Sigmoid colon (tissue), 7 donors: ENCODE data around the gene HNRNPA3. TPM values are rescaled to one million over a fixed set of nuclear protein-coding genes. Genes with fewer than 3 reads are reported as not detected.

Experiments
- DNase-seq: peaks from one replicate; pipeline ENCODE4 v3.0.0-alpha.2; 2019
- H3K27ac ChIP-seq, 4 donors: fragments of 200-600 bp; sonication (generic); one replicate each; pipeline ENCODE4 v1.5.1; 2016 to 2019; ENCODE audit warnings: mild to moderate bottlenecking in 1 of 4
- H3K27me3 ChIP-seq, 3 donors: fragments of 200-600 bp; sonication (generic); one replicate each; pipeline ENCODE4 v1.5.1; 2019; ENCODE audit warnings: mild to moderate bottlenecking in 1 of 3
- H3K36me3 ChIP-seq, 4 donors: fragments of 200-600 bp; sonication (generic); one replicate each; pipeline ENCODE4 v1.5.1; 2016 to 2019
- H3K4me1 ChIP-seq, 4 donors: fragments of 200-600 bp; sonication (generic); one replicate each; pipeline ENCODE4 v1.5.1; 2017 to 2019
- H3K4me3 ChIP-seq, 4 donors: fragments of 200-600 bp; sonication (generic); one replicate each; pipeline ENCODE4 v1.5.1; 2017 to 2019; ENCODE audit warnings: mild to moderate bottlenecking in 2 of 4, moderate library complexity in 1 of 4
- H3K9me3 ChIP-seq, 4 donors: fragments of 200-600 bp in 3 of 4; sonication (generic) in 3 of 4; one replicate each; pipeline versions ENCODE4 v1.5.1 to v1.6.1; 2013 to 2019
- CTCF ChIP-seq, 4 experiments: fragments of 450-650 bp in 3 of 4; fragments of 200-600 bp in 1 of 4; IDR thresholded peaks; one replicate each; pipeline ENCODE4 v1.5.1; 2016 to 2019; ENCODE audit warnings: antibody characterized with exemption in 4 of 4, mild to moderate bottlenecking in 3 of 4, moderate library complexity in 2 of 4
- EP300 ChIP-seq, 4 donors: sonication (generic); formaldehyde crosslinking; IDR thresholded peaks; one replicate each; pipeline ENCODE4 v1.6.1; 2017; ENCODE audit warnings: antibody characterized with exemption in 4 of 4
- POLR2A ChIP-seq, 2 donors: fragments of 450-650 bp; IDR thresholded peaks; one replicate each; pipeline ENCODE4 v1.6.1; 2016; ENCODE audit warnings: antibody characterized with exemption in 2 of 2, mild to moderate bottlenecking in 2 of 2, moderate library complexity in 2 of 2
- POLR2AphosphoS5 ChIP-seq, 4 donors: sonication (generic); formaldehyde crosslinking; IDR thresholded peaks; one replicate each; pipeline ENCODE4 v1.6.1; 2017; ENCODE audit warnings: antibody characterized with exemption in 4 of 4
- WGBS, 2 donors: extraction: QIAGEN DNeasy Blood & Tissue Kit; methylation state at CpG; one replicate each; pipeline ENCODE4 v1.1.7; 2013; 5-methylcytosine and 5-hydroxymethylcytosine counted together
- intact Hi-C: fragments of 100-400 bp; cut with DNase I; formaldehyde crosslinking; loops from one replicate; pipeline ENCODE4 v1.15.1; 2023
- polyA plus RNA-seq, 3 donors: library from polyadenylated mRNA; stranded (reverse); fragments of 200-250 nt; gene quantifications; one replicate each; pipeline ENCODE4 v1.2.3, GENCODE V29; 2013
- total RNA-seq, 4 donors: library from RNA; depleted of rRNA; stranded (reverse); fragments of >200 nt; gene quantifications; one replicate each; pipeline ENCODE4 v1.1.0, GENCODE V29; 2016
- donor health status: healthy with polysubstance abuse.
- donor health status: Bipolar disorder and iron deficiency.
- donor health status: healthy.

Gene HNRNPA3
- total and polyA plus RNA-seq, 7 donors, result 69.2 to 261 (median 82.1) TPM

- H3K4me3 ChIP-seq, result peak overlapping the region; percentile 5 to 34 (median 14)
- peak; percentile 26 to 84 (median 62) for TF ChIP-seq POLR2AphosphoS5 (IDR thresholded peaks at IDR 0.05)
- TF ChIP-seq EP300 (IDR thresholded peaks at IDR 0.05), result peak in 2 of 4 donors; percentile 43 to 59
- TF ChIP-seq POLR2A (IDR thresholded peaks at IDR 0.05), result no peak
- TF ChIP-seq CTCF (IDR thresholded peaks at IDR 0.05), result no peak
Measured at GRCh38 chr2:177242121-177242987, 29.8 kb downstream of the HNRNPA3 start.

GRCh38 chr2:177243073-177243472 is 30.5 kb downstream of the HNRNPA3 start:
- Histone ChIP-seq H3K27ac (peak overlapping the region; percentile 80 to 91 (median 86)), H3K36me3 (no peaks in the 10 kb centered on the region), H3K9me3 (no peaks in the 10 kb centered on the region), H3K27me3 (no peaks in the 10 kb centered on the region), H3K4me1 (peaks cover 0 to 100% (median 99%) of the 10 kb centered on the region in 4 donors), H3K4me3 (peak overlapping the region in 1 of 4 donors; percentile 4)
- 93 to 94% methylated on average over 3 of the region's 3 CpGs for WGBS, 2 donors
- DNase-seq, result peak; percentile 44
- intact Hi-C loops, result no loop called here
- TF ChIP-seq POLR2A (IDR thresholded peaks at IDR 0.05) (no peak), CTCF (IDR thresholded peaks at IDR 0.05) (no peak), POLR2AphosphoS5 (IDR thresholded peaks at IDR 0.05) (no peak), EP300 (IDR thresholded peaks at IDR 0.05) (no peak)

More at GRCh38 chr2:177242121-177242987, 29.8 kb downstream of the HNRNPA3 start:
- intact Hi-C loops, result no loop called here
- H3K27ac ChIP-seq, result peak overlapping the region; percentile 80 to 91 (median 86)
- H3K27me3 ChIP-seq, result no peaks in the 10 kb centered on the region
- 23 to 39% methylated on average over 5 of the region's 5 CpGs for WGBS, 2 donors
- H3K4me1 ChIP-seq, result peaks cover 0 to 100% (median 99%) of the 10 kb centered on the region in 4 donors
- DNase-seq, result peak; percentile 67
- H3K9me3 ChIP-seq, result no peaks in the 10 kb centered on the region
- no peaks in the 10 kb centered on the region for H3K36me3 ChIP-seq

GRCh38 chr2:177243476-177243875 is 30.9 kb downstream of the HNRNPA3 start:
- TF ChIP-seq POLR2AphosphoS5 (IDR thresholded peaks at IDR 0.05) (no peak), POLR2A (IDR thresholded peaks at IDR 0.05) (no peak), EP300 (IDR thresholded peaks at IDR 0.05) (no peak), CTCF (IDR thresholded peaks at IDR 0.05) (no peak)
- Histone ChIP-seq H3K36me3 (no peaks in the 10 kb centered on the region), H3K9me3 (no peaks in the 10 kb centered on the region), H3K4me3 (no peak overlapping the region), H3K27ac (peak overlapping the region; percentile 80 to 91 (median 86)), H3K4me1 (peaks cover 0 to 100% (median 99%) of the 10 kb centered on the region in 4 donors), H3K27me3 (no peaks in the 10 kb centered on the region)
- DNase-seq, result no peak
- intact Hi-C loops, result no loop called here

- TF ChIP-seq CTCF (IDR thresholded peaks at IDR 0.05), result no peak
- no peak for TF ChIP-seq POLR2AphosphoS5 (IDR thresholded peaks at IDR 0.05)
- TF ChIP-seq POLR2A (IDR thresholded peaks at IDR 0.05), result no peak
- no peak for TF ChIP-seq EP300 (IDR thresholded peaks at IDR 0.05)
- 94 to 96% methylated on average over 6 of the region's 6 CpGs for WGBS, 2 donors
Measured at GRCh38 chr2:177244244-177244771, 31.7 kb downstream of the HNRNPA3 start.

More at GRCh38 chr2:177244244-177244771, 31.7 kb downstream of the HNRNPA3 start:
- Histone ChIP-seq H3K9me3 (no peaks in the 10 kb centered on the region), H3K27ac (peak overlapping the region; percentile 43 to 91 (median 82)), H3K27me3 (no peaks in the 10 kb centered on the region), H3K4me3 (no peak overlapping the region), H3K4me1 (peaks cover 0 to 100% (median 99%) of the 10 kb centered on the region in 4 donors), H3K36me3 (no peaks in the 10 kb centered on the region)
- DNase-seq, result no peak
- intact Hi-C loops, result no loop called here
